Keratinocyte (primary cell): ENCODE results near the gene MOB2. TPM values are rescaled to one million over a fixed set of nuclear protein-coding genes. Genes with fewer than 3 reads are reported as not detected.

Experiments
- DNase-seq: peaks from one replicate; pipeline ENCODE4 v3.0.0-alpha.2; 2011; ENCODE audit warnings: low read depth, missing footprints, low spot score
- FAIRE-seq: peaks from 2 replicates; lab custom pipeline; 2011; peaks lifted over from hg19 to GRCh38; lab: Jason Lieb, UNC
- H2AFZ ChIP-seq: 2 replicates; pipeline ENCODE4 v1.6.0; 2012; ENCODE audit warnings: low read length, control low read depth, inconsistent platforms; ENCODE audit not compliant: control insufficient read depth
- H3K27ac ChIP-seq: 2 replicates; pipeline ENCODE4 v1.5.1; 2011; ENCODE audit warnings: low read length; ENCODE audit not compliant: control insufficient read depth, insufficient read depth
- H3K27me3 ChIP-seq: 3 replicates; pipeline ENCODE4 v1.6.0; 2011; ENCODE audit warnings: low read length; ENCODE audit not compliant: control insufficient read depth, insufficient read depth; ENCODE audit errors: extremely low read depth
- H3K36me3 ChIP-seq, 2 experiments: 2 replicates in 1 of 2; 3 replicates in 1 of 2; pipeline ENCODE4 v1.5.1; 2011; ENCODE audit warnings: low read length in 2 of 2, mild to moderate bottlenecking in 1 of 2; ENCODE audit not compliant: control insufficient read depth in 2 of 2, insufficient read depth in 2 of 2; ENCODE audit errors: extremely low read depth in 1 of 2
- H3K4me1 ChIP-seq: 3 replicates; pipeline ENCODE4 v1.5.1; 2011; ENCODE audit warnings: low read length; ENCODE audit not compliant: control insufficient read depth, insufficient read depth; ENCODE audit errors: extremely low read depth
- H3K4me2 ChIP-seq: 3 replicates; pipeline ENCODE4 v1.6.0; 2011; ENCODE audit warnings: low read depth, low read length; ENCODE audit not compliant: control insufficient read depth, insufficient read depth; ENCODE audit errors: extremely low read depth
- H3K4me3 ChIP-seq, 3 experiments: fragments of 200-600 bp in 1 of 3; sonication (generic) in 1 of 3; 2 replicates in 2 of 3; 3 replicates in 1 of 3; pipeline ENCODE4 v1.5.1; 2011 to 2016; ENCODE audit warnings: low read length in 3 of 3, mild to moderate bottlenecking in 3 of 3, control low read depth in 2 of 3, inconsistent platforms in 1 of 3, low read depth in 1 of 3, mixed read lengths in 1 of 3, mixed run types in 1 of 3, moderate library complexity in 1 of 3; ENCODE audit not compliant: control insufficient read depth in 2 of 3, insufficient read depth in 2 of 3; ENCODE audit errors: extremely low read depth in 1 of 3
- H3K79me2 ChIP-seq: 2 replicates; pipeline ENCODE4 v1.6.0; 2012; ENCODE audit warnings: low read length; ENCODE audit not compliant: control insufficient read depth, insufficient read depth
- H3K9ac ChIP-seq: 3 replicates; pipeline ENCODE4 v1.6.0; 2011; ENCODE audit warnings: low read length; ENCODE audit not compliant: control insufficient read depth, insufficient read depth; ENCODE audit errors: extremely low read depth
- H3K9me1 ChIP-seq: 3 replicates; pipeline ENCODE4 v1.6.0; 2011; ENCODE audit warnings: low read length; ENCODE audit not compliant: control insufficient read depth, insufficient read depth; ENCODE audit errors: extremely low read depth
- H3K9me3 ChIP-seq: 2 replicates; pipeline ENCODE4 v1.5.1; 2012; ENCODE audit warnings: low read depth, low read length; ENCODE audit not compliant: control insufficient read depth
- H4K20me1 ChIP-seq: 3 replicates; pipeline ENCODE4 v1.6.0; 2011; ENCODE audit warnings: low read length; ENCODE audit not compliant: control insufficient read depth, insufficient read depth; ENCODE audit errors: extremely low read depth
- EZH2 ChIP-seq: IDR thresholded peaks from one replicate; pipeline ENCODE4 v1.6.1; 2012; ENCODE audit warnings: inconsistent platforms, mild to moderate bottlenecking, low read length, moderate library complexity
- dilution Hi-C: fragments of 300-500 bp; cut with MboI; formaldehyde crosslinking; loops from one replicate; pipeline ENCODE4 v1.7.0; 2020; ENCODE audit warnings: low sequenced_read_pairs; ENCODE audit not compliant: extremely low pct_ligation_motif_present
- polyA plus RNA-seq, 5 experiments: library from polyadenylated mRNA; depleted of rRNA in 3 of 5; stranded (reverse) in 3 of 5; stranded (forward) in 1 of 5; unstranded in 1 of 5; fragments of >200 nt; gene quantifications; 1 replicate in 1 of 5; 2 replicates in 3 of 5; 3 replicates in 1 of 5; pipeline versions ENCODE4 v1.2.1 to v1.2.3, GENCODE V29; 2011 to 2012; ENCODE audit warnings: missing spikeins in 2 of 5, low read depth in 1 of 5, low replicate concordance in 1 of 5
- TF ChIP-seq, protein P1 (sequence below), 3 experiments: IDR thresholded peaks in 1 of 3; conservative IDR thresholded peaks in 1 of 3; optimal IDR thresholded peaks in 1 of 3; 2 replicates in 2 of 3; 3 replicates in 1 of 3; pipeline versions ENCODE3 to v1.5.1; 2011; ENCODE audit warnings: low read length in 3 of 3, mild to moderate bottlenecking in 3 of 3, moderate library complexity in 2 of 3, control low read depth in 1 of 3, inconsistent platforms in 1 of 3; ENCODE audit not compliant: insufficient read depth in 2 of 3; ENCODE audit errors: extremely low read depth in 1 of 3

The MOB2 gene
- polyA plus RNA-seq, 1 donor (not counting 4 experiments of a cell fraction or from before 2014, with no cell fraction given), result 37.7 TPM

DNA sequence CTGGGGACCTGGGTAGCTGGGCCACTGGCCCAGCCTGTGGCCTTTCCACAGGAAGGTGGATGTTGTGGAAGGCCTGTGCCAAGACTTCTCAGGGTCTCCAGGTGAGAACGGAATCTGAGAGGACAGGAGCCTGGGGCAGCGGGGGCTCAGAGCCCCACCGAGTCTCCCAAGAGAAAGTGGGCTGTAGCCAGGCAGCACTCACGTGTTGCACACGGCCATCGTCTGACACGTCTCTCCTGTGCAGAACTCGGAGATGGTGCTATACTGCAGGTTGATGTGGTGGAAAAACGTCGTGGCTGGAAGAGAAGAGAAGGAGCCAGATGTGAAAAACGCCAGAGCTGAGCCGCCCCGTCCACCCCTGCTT, 6.4 kb downstream of the MOB2 start:
- Histone ChIP-seq H3K36me3 (peaks cover 18 to 28% of the 10 kb centered on the region in 2 experiments), H3K9ac (no peak overlapping the region), H3K27ac (no peak overlapping the region), H3K4me1 (peaks cover 1% of the 10 kb centered on the region), H3K79me2 (peaks cover 25% of the 10 kb centered on the region), H2AFZ (no peak overlapping the region), H3K27me3 (no peaks in the 10 kb centered on the region), H3K4me3 (no peak overlapping the region), H4K20me1 (peaks cover 19% of the 10 kb centered on the region), H3K9me1 (no peaks in the 10 kb centered on the region), H3K9me3 (no peaks in the 10 kb centered on the region), H3K4me2 (no peak overlapping the region)
- FAIRE-seq, result no peak
- dilution Hi-C loops, result no loop called here
- TF ChIP-seq EZH2, result no peak
- TF ChIP-seq, protein P1, sequence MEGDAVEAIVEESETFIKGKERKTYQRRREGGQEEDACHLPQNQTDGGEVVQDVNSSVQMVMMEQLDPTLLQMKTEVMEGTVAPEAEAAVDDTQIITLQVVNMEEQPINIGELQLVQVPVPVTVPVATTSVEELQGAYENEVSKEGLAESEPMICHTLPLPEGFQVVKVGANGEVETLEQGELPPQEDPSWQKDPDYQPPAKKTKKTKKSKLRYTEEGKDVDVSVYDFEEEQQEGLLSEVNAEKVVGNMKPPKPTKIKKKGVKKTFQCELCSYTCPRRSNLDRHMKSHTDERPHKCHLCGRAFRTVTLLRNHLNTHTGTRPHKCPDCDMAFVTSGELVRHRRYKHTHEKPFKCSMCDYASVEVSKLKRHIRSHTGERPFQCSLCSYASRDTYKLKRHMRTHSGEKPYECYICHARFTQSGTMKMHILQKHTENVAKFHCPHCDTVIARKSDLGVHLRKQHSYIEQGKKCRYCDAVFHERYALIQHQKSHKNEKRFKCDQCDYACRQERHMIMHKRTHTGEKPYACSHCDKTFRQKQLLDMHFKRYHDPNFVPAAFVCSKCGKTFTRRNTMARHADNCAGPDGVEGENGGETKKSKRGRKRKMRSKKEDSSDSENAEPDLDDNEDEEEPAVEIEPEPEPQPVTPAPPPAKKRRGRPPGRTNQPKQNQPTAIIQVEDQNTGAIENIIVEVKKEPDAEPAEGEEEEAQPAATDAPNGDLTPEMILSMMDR (optimal IDR thresholded peaks at IDR 0.05 in 1 of 3, IDR thresholded peaks at IDR 0.05 in 1 of 3, conservative IDR thresholded peaks at IDR 0.05 in 1 of 3; ENCODE audit: extremely low read depth in 1 of 3, insufficient read depth in 2 of 3, low read length in 3 of 3), result no peak
- DNase-seq, result no peak

DNA sequence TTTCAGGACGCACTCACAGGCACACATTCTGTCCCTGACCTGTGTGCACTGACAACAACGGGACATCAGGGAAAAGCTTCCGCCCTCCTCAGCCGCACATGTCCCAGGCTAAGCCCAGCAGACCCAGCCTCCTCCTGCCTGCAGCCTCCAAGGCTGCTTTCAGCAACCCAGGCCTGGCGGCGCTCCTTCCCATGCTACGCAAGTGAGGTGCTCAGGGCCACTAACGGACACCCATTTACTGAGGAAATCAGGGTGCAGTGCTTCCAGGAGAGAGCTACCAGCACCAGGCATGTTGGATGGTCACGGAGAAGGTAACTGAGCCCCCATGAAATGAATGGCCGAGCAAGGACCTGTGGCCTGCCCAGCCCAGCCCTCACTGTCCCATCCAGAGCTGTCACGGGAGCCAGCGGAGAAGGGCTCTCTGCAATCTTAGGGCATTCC, 6.9 kb downstream of the MOB2 start:
- Histone ChIP-seq H2AFZ (no peak overlapping the region), H4K20me1 (peaks cover 16% of the 10 kb centered on the region), H3K27me3 (no peaks in the 10 kb centered on the region), H3K4me1 (no peaks in the 10 kb centered on the region), H3K4me2 (no peak overlapping the region), H3K9me1 (no peaks in the 10 kb centered on the region), H3K79me2 (peaks cover 23% of the 10 kb centered on the region), H3K36me3 (peaks cover 18 to 26% of the 10 kb centered on the region in 2 experiments), H3K27ac (no peak overlapping the region), H3K9me3 (no peaks in the 10 kb centered on the region), H3K9ac (no peak overlapping the region), H3K4me3 (no peak overlapping the region)
- dilution Hi-C loops, result no loop called here
- FAIRE-seq (no peak), DNase-seq (no peak)
- TF ChIP-seq EZH2, result no peak
- TF ChIP-seq, protein P1 (optimal IDR thresholded peaks at IDR 0.05 in 1 of 3, IDR thresholded peaks at IDR 0.05 in 1 of 3, conservative IDR thresholded peaks at IDR 0.05 in 1 of 3; ENCODE audit: extremely low read depth in 1 of 3, insufficient read depth in 2 of 3, low read length in 3 of 3), result no peak
